DMS53 treated with DMSO at 0.1 percent for 48 hours (cell line): ENCODE measurements around the gene NR6A1.

Experiments used
- DNase-seq: peaks from one replicate; lab custom pipeline; 2025; ENCODE audit not compliant: unreplicated experiment; lab: John Stamatoyannopoulos, UW

NR6A1 gene

DNA sequence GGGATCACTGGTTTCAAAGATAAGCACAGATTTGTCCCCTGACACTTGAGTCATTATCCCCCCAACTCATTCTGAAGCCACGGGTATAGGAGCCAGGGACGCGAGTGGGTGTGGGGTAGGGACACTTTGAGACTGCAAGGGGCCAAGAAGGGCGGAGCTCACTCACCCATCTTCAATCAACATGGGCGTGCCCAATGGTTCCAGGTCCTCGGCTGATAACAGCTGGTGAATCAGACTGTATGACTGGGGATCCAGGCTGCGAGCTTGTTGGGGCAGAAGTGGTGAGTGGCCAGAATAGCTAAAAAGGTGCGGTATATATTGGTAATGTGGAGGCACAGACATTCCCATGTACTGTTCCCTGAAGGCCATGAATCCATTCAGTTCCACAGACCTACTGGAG lies 233.2 kb downstream of the NR6A1 start:
- DNase-seq: no peak

DNA sequence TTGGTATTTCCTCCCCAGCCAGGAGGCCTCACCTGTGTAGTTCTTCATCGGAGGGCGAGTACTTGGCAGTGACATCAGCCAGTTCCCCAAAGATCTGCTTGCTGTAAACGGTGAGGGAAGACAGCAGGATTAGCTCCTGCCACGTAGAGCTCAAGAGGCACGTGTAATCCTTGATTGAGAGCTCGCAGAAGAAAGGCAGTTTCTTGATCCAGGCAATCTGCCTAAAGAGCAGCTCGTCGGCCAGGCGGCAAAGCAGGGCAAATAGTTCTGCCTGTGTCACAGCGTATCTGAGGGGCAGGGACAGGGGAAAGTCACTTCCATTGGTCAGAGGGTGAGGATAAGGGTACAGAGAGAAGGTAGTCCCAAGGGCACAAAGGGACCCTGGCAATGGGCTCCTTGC lies 235.3 kb downstream of the NR6A1 start:
- DNase-seq: no peak

DNA sequence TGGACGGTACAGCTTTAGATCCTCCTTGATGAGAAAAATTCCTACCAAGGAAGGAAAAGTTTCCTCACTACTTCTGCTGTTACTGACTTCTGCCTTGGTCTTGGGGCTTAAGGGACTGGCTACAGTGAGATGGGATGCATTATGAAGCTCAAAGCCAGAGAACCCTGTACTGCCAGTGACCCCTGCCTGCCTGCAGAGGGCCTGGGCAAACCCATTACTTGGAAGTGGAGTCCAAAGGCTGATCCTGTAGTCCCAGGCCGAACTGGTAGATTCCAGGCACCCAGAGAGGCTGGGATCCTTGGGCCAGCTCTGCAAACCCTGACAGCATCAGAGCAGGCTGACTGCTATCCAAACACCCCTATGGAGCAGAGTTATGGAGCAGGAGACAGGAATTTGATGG lies 238.2 kb downstream of the NR6A1 start:
- no peak for DNase-seq

DNA sequence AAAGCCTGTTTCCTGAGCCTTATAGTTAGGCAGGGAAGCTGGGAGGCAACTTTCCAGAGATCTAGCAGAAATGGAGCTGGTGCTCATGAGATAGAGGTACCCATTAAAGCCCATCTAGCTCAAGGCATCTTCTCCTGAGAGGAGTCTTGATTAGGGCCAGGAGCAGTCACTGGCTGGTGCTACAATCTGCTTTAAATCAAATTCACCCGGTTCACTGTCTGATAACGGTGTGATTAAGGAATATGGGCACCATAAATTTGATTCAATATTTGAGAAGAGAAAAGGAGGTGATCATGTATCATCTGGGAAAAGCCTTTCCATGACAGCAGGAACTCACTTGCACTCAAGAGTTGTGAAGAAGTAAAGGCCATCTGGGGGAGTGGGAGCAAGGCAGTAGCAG lies 240.0 kb downstream of the NR6A1 start:
- no peak for DNase-seq

DNA sequence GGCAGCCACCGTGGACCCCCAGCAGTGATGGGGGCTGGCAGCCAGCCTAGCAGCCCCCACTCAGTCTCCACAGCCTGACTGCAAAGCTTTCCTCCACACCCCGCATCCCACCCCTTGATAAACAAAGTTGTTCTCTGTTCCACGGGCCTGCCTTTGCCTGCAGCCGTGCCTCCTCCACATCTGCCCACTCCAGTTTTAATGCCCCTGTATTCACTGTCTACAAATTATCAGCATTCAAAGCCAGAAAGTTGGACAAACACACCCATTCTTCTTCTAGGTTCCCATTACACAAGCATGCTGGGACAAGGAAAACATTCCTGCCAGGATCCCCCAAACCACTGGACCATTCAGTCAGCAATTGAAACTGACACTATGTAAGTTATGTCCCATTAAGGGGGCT lies 240.9 kb downstream of the NR6A1 start:
- DNase-seq: no peak

DNA sequence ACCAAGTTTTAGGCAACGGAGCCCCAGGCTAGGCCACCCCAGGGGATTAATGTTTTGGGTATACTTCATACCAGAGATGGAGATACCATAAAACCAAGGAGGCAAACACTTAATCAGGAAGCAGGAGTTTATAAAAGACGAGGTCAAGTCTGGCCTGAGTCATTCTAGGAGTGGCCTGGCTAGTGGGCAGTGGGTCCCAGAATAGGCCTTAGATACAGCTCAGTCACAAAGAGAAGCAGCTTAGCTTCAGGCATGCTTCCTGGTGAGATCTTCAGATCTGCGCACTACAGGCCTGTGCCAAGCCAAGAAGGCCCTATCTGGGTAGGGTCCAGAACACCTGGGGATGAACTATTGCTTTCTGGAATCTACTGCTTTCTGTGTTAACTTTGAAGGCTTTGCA lies 243.3 kb downstream of the NR6A1 start:
- no peak for DNase-seq

DNA sequence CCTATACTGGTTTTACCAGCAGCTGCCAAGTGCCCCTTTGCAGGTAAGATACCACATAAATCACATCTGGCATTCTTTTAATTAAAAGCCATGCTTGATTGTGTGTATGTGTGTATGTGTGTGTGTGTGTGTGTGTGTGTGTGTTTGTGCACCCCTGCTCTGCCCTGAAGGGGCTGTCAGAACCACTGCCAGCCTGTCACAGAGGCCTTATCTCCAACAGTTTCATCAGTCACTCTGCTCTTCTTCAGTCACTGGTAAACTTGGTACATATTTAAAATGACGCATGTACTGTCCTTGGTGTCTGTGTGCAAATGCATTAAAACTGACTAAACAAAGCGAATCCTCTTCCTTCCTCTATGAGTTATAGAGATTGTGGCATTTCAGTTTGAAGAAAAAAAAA lies 244.9 kb downstream of the NR6A1 start:
- no peak for DNase-seq

DNA sequence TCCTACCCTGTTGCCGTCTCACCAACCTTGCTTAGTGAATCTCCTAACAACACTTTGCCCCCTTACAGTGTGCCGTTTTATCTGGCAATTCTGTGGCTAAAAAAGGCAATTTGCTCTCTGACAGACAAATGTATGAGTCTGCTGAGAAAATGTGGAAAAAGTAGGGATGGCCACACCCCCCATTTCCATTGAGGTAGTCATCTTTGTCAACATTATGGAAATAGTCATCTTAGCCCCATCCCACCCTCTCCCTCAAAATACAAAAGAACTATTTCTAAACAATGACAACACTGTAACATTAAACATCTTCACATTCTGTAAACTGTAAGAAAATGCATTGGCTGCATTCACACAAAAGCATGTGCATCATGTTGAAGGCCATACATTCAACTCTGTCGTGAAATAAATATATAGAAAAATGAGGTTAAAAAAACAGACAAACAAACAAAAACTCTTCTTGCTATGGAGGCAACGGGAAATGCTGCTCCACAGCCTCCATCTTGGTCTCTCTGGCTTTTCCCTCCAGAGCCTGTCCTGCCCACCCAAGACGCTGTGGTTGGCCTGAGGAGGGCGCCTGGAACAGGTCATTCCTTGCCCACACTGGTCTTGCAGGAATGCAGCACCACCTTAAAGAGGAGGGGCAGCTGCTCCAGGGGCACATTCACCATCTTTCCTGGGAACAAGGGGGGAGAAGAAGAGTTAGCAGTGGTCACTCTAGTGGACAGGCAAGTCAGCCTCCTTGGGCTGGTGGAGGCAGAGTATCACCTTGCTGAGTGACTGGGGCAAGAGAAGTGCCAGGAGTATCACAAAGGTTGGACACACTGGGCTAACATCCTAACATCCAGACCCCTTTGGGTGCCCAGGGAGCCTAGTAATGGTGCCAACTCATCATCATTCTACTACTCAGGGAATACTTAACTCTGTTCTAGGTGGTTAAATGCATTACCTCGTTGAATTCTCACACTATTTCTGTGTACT lies 248.7 kb downstream of the NR6A1 start:
- no peak for DNase-seq

DNA sequence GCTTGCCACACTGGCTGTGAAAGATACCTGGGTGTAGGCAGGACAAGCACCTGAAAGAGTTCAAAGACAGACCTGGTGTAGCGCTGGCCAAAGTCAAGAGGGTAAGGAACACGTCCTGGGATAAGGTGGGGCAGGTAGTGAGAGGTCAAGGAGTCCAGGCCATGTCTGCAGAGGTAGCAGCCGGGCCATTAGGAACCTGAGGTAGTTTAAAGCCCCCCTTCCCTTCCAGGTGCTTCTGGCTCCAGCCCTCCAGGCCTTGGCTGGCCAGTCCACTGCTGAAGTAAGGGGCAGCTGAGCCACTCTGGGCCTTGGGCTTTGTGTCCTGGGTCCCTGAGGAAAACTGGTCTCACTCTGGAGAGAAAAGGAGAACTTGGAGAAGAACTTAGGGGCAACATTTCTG lies 250.0 kb downstream of the NR6A1 start:
- no peak for DNase-seq

DNA sequence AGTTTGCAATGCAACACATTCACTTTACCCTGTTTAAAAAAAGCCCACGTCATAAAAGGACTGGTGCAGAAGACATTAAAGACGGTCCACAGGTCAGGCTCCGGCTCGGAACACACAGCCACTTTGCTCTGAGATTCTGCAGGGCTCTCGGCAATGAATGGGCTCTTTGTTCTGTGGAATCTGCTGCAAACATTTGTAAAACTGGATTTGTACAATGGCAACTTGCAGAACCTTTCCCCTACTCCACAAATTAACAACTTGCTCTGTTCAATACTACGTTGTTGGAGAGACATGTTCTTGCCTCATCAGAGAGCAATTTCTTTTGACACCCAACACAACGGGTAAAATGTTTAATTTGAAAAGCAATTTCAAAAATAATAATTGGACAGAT lies 250.9 kb downstream of the NR6A1 start:
- DNase-seq: no peak

DNA sequence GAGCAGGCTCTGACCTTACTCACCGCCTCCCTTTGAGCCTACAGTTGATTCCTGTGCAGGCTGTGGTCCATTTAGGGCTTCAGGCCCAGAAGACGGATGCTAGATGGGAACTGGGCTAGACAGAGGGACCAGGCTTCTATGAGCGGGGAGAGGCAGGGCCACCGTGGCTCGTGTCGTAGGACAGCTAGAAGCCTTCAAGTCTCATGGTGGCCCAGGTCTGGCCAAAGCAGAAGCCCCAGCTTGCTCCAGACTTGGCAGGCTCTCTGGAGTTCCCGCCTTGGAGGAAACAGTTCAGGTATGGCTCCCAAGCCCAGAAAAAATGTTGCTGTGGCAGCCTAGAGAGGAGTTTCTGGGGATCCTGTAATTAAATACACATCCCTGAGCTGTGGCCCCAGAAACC lies 253.0 kb downstream of the NR6A1 start:
- DNase-seq: no peak

DNA sequence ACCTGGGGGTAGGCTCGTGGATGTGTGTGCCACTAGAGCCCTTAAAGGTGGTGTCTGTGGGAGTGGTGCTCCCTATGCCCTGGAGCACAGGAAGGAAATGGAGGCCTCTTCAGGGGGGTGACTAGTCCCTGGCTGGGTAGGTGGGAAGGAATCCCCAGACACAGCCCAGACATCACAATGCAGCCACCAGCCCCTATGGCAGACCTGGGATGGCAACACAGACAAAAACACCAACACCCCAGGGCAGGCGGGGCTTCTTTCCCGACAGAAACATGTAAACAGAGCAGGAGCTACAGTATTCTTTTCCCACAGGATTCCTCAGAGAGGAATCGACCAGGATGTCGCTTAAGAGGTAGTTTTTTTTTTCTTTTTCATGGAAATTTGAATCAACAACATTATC lies 253.5 kb downstream of the NR6A1 start:
- no peak for DNase-seq

DNA sequence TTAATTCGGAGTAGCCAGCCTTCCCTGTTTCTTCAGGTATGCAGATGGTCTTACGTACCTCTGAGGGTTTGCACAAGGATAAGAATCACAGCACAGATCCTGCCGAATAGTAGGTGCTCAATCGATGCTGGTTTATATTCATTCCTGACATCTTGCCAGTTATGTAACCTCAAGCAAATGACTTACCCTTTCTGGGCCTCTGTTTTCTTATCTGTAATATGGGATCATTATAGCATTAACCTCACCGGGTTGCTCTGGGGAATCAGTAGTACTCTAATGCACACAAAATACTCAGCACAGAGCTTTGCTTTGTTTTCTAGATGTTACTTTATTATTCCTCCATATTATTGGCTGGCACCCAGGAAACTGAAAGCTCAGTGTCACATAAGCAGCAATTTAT lies 256.2 kb downstream of the NR6A1 start:
- DNase-seq: no peak

DNA sequence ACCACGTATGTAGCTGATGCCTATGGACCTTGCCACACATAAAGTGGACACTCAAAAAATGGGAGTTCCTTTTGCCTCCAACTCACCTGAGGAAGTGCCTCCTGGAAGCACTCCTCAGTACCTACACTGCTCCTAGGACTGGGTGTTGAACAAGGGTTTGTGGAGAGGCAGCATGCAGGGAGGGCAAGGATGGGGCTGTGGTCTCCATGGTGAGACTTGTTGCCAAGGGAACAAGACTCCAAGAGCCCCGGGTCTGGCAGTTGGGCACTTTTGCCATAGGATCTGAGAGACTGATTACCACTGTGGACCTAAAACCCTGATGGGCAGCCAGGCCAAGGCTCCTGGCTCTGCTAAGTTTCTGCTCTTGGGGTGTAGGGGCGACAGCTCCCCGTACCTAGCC lies 257.0 kb downstream of the NR6A1 start:
- no peak for DNase-seq

DNA sequence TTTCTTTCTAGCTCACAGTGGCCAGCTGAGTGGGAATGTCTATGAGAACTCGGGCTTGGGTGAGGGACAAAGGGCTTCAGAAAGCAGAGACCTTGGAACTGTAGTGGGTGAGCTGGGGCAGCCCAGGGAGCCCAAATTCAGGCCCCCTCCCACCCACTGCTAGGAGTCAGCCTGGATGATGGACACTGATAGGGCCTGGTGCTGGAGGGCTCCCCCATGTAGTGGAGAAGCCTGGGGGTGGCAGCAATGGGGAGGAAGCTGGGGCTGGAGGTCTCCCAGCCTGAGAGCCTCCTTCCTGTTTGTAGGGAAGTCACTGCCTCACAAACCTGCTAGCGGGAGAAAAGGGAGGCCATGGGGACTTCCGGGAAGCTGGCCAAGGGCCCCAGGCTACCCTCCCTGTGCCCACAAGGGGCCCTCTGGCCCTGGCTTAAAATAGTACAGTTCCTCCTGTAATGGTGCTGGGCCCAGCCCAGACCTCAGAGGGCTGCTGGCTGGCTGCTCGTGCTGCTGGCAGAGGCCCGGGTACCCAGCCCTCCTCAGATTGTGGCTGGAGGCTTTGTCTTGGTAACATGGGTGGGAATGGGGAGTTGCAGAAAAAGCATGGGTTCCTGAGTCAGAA lies 257.6 kb downstream of the NR6A1 start:
- no peak for DNase-seq

DNA sequence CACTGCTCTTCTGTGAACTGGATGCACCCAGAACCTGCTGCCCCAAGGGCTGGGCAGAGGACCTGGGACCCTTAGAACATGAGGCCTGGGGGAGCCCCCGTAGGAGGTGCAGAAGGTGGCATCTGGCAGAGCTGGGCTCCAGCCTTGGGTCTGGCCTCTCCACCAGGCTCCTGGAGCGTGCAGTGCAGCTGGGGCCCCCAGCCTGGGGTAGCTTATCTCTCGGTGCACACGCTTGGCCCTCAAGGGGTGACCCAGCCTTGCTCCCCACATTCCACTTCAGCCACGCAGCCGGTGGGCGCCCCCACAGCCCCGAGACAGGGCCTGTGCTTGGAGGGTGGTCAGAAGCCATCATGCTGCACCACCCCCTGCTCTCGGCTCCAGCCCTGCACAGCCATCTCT lies 258.3 kb downstream of the NR6A1 start:
- DNase-seq: no peak

DNA sequence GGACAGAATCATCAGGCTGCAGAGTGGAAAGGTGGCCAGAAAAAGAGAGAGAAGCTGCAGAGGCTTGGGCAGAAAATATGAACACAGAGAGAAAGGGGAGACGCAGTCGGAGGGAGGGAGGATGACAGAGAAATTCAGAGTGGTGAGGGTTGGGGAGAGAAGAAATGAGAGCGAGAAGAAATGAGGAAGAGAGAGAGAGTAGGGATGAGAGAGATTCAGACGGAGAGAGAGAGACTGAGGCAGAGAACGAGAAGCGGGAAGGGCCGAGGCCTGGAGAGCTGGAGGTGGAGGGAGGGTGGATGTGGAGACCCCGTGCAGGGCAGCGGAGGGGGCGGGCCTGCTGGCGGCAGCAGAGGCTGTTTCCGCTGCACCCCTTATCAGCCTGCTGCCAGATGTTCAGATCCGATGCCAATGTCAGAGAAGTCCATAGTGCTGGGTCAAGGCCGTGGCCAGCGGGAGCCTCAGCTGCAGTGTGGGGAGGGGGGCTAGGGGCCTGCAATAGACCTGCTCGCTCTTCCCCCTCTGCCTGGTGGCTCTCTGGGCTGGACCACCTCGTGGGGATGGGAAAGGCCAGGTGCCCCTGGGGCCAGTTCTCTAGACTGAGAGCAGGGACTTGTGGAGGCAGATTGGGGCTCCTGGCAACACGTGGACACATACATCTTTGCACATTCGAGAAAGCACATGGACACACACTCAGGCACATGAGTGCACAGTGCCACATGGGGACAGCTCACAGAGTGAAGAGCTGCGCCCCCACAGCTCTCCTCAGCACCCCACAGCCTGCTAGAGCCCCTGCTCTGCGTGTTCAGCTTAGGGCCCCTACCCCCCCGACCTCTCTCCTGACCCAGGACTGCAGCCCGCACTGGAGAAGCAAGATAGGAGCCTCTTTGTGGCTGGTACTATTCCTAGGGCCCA lies 259.0 kb downstream of the NR6A1 start:
- no peak for DNase-seq

DNA sequence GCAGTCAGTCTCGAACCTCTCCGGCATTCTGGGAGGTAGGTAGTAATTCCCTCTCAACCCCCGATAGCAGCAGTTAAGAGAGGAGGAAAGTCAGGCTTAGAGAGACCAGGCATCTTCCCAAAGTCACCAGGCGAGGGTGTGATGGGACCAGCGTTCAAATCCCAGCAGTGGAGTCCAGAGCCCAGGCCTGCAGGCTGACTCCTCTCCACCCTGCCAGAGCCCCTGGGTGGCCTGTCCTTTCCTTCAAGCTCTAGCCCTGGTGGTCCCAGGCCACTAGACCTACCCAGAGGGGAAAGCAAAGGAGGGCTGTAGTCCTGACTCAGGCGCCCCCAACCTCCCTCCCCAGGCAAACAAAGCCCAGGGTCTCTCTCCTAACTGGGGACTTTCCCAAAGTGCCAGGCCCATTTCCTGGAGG lies 259.7 kb downstream of the NR6A1 start:
- no peak for DNase-seq

DNA sequence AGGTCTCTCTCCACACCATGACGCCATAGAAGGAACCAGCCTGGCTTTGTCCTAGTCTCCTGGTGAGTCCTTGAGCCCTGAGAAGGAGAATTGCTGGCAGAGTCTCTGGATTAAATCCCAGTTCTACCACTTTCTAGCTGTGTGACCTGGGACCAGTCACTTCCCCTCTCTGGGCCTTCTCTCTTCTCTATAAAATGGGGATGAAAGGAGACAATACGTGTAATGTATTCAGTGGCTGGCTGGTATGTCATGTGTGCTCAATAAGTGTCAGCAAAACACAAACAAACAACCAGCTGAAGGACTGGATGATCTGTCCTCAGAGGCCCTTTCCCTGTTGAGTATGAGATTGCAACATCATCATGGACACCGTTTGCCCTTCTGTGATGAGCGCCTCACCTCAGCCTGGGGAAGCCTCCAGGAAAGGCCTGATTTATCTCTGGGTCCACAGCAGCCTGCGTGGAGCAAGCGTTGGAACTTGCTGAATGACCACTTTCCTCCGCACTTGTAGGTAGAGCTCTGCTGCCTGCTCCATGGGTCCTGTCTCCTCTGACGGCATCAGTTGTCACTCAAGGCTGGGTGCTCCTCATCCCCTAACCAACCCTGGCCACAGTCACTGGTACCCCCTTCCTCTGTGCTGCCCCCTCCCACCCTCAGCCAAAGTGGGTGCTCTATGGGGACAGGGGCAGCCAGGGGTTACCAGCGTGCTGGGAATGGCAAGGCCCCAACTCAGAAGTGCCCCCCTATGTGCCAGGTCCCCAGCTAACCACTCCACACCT lies 260.3 kb downstream of the NR6A1 start:
- no peak for DNase-seq

DNA sequence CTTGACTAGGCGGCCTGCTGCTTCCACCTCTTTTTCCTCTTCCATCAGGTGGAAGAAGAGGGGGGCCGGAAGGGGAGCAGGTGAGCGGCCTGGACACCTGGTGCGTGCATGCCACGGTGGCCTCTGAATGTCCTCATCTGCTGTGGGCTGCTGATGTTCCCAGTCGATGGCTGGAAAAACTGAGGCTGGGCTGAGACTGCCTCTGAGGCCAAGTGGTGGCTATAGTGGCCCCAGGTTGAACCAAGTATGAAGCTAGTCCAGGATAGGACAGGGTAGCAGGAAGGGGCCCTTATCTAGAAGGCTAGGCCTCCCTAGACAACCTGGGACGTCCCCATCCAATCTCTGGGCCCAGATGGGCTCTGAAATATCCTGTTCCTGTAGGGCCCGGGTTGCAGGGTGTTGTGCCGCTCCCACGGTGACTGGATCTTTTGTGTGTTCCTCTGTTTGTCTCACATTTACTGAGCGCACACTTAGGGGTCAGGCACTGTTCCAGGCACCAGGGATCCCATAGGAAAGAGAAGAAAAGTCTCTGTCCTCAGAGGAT lies 263.2 kb downstream of the NR6A1 start:
- no peak for DNase-seq
